ENCODE data around the gene TBC1D10B.

DNA sequence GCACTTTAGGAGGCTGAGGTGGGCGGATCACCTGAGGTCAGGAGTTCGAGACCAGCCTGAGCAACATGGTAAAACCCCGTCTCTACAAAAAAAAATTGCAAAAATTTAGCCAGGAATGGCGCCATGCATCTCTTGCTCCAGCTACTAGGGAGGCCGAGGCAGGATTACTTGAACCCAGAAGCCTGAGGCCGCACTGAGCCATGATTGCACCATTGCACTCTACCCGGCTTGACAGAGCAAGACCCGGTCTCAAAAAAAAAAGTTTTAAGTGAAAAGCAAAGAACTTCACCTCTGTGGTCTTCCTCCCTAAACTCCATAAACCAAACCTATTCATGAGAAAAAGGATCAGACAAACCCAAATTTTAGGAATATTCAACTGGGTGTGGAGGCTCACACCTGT lies 22.2 kb downstream of the TBC1D10B start:
- no peak for TF ChIP-seq CTCF (IDR thresholded peaks at IDR 0.05)
- no peak for TF ChIP-seq EZH2phosphoT487 (IDR thresholded peaks at IDR 0.05)

Data from neural progenitor cell (in vitro differentiated cells).